WTC11 (cell line): Measurements from ENCODE around the gene BGN.

Experiments used
- CREB1 ChIP-seq: sonication (generic); formaldehyde crosslinking; IDR thresholded peaks from 2 replicates; pipeline ENCODE4 v1.8.0; 2023; ENCODE audit warnings: mild to moderate bottlenecking, missing genetic modification reagents
- CTCF ChIP-seq: fragments of 200-600 bp; IDR thresholded peaks from 2 replicates; pipeline ENCODE4 v1.8.0; 2022; ENCODE audit warnings: antibody characterized with exemption
- FOXP4 ChIP-seq: sonication (generic); formaldehyde crosslinking; IDR thresholded peaks from 2 replicates; pipeline ENCODE4 v1.8.0; 2022; ENCODE audit warnings: mild to moderate bottlenecking, missing genetic modification reagents
- TEAD4 ChIP-seq: sonication (generic); formaldehyde crosslinking; IDR thresholded peaks from 2 replicates; pipeline ENCODE4 v1.8.0; 2022; ENCODE audit warnings: mild to moderate bottlenecking, missing genetic modification reagents
- USF2 ChIP-seq: sonication (generic); formaldehyde crosslinking; IDR thresholded peaks from 2 replicates; pipeline ENCODE4 v1.8.1; 2023; ENCODE audit warnings: mild to moderate bottlenecking, missing genetic modification reagents, moderate library complexity

GRCh38 chrX:153474718-153475117 is 20.1 kb upstream of the BGN start:
- TF ChIP-seq FOXP4 (no peak), CTCF (no peak), TEAD4 (CRISPR knock-in tag) (no peak), USF2 (CRISPR knock-in tag) (peak; percentile 37), CREB1 (CRISPR knock-in tag) (no peak)
